ENCODE measurements around the gene LY6G6F. TPM values are rescaled to one million over a fixed set of nuclear protein-coding genes. Genes with fewer than 3 reads are reported as not detected.

Gene LY6G6F
- total RNA-seq, 1 donor from 2014 or later = not detected

DNA sequence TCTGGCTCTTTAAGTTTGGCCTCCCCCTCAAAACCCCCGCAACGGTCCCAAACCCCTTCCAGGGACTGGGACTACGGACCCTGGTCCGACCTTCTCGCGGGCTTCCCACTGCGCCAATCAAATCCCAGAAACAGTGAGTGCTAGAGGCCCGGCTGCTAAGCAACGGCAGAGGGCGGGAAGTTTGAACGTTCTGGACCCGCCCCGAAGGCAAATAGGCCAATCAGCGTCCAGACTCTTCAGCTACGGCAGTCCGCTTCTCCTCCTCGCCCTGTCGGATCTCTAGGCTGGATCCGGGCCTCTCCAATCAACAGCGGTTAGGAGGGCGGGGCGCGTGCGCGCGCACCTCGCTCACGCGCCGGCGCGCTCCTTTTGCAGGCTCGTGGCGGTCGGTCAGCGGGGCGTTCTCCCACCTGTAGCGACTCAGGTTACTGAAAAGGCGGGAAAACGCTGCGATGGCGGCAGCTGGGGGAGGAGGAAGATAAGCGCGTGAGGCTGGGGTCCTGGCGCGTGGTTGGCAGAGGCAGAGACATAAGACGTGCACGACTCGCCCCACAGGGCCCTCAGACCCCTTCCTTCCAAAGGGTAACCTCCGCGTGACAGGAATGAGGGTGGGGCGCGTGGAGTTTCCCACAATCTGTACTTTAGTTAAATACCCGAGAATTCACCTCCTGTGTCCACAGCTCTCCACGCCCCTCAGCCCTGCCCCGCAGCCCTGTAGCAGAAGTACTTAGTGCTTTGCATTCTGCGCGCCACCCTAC, 33.2 kb downstream of the LY6G6F start, which contains the start of gene MSH5:
MSH5 (plus strand) TSS at position 367 of the 758 bp plus-strand sequence. CDS start 462 bp downstream, outside the sequence.
- Mint-ChIP-seq H3K27me3 (no peaks in the 10 kb centered on the region), H3K9me3 (no peaks in the 10 kb centered on the region), H3K4me1 (ENCODE audit: unreplicated experiment) (peaks cover 39% of the 10 kb centered on the region), H3K36me3 (peaks cover 9% of the 10 kb centered on the region), H3K27ac (peak within 1 kb of the TSS; percentile 99), H3K4me3 (peak within 1 kb of the TSS; percentile 98)
- peak; percentile 97 for DNase-seq (ENCODE audit: extremely low spot score, unreplicated experiment)
- TF ChIP-seq, protein P1, sequence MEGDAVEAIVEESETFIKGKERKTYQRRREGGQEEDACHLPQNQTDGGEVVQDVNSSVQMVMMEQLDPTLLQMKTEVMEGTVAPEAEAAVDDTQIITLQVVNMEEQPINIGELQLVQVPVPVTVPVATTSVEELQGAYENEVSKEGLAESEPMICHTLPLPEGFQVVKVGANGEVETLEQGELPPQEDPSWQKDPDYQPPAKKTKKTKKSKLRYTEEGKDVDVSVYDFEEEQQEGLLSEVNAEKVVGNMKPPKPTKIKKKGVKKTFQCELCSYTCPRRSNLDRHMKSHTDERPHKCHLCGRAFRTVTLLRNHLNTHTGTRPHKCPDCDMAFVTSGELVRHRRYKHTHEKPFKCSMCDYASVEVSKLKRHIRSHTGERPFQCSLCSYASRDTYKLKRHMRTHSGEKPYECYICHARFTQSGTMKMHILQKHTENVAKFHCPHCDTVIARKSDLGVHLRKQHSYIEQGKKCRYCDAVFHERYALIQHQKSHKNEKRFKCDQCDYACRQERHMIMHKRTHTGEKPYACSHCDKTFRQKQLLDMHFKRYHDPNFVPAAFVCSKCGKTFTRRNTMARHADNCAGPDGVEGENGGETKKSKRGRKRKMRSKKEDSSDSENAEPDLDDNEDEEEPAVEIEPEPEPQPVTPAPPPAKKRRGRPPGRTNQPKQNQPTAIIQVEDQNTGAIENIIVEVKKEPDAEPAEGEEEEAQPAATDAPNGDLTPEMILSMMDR (conservative IDR thresholded peaks at IDR 0.05) = no peak

DNA sequence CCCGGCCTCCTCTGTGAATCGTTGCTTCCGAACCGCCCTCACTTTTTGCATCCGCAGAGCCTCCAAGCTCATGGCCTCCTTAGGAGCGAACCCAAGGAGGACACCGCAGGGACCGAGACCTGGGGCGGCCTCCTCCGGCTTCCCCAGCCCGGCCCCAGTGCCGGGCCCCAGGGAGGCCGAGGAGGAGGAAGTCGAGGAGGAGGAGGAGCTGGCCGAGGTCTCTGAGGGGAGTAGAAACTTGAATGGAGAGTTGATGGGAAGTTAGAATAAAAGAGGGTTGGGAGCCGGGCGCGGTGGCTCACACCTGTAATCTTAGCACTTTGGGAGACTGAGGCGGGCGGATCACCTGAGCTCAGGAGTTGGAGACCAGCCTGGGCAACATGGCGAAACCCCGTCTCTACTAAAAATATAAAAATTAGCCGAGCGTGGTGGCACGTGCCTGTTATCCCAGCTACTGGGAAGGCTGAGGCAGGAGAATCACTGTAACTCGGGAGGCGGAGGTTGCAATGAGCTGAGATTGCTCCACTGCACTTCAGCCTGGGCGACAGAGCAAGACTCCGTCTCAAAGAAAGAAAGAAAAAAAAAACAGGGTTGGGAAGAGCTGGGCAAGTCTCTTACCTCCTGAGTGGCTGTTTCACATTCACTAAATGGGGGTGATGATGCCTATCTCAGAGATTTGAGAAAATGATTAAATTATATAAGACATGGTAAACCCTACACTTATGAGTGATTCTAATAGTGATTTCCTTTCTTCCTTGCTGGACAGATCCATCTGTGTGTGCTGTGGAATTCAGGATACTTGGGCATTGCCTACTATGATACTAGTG, 33.9 kb downstream of the LY6G6F start:
- peaks cover 9% of the 10 kb centered on the region for H3K36me3 Mint-ChIP-seq
- no peak for DNase-seq (ENCODE audit: extremely low spot score, unreplicated experiment)
- no peaks in the 10 kb centered on the region for H3K27me3 Mint-ChIP-seq
- TF ChIP-seq, protein P1 (conservative IDR thresholded peaks at IDR 0.05) = no peak
- H3K9me3 Mint-ChIP-seq = no peaks in the 10 kb centered on the region
- peak overlapping the region; percentile 99 for H3K27ac Mint-ChIP-seq
- peaks cover 44% of the 10 kb centered on the region for H3K4me1 Mint-ChIP-seq (ENCODE audit: unreplicated experiment)
- H3K4me3 Mint-ChIP-seq = peak overlapping the region; percentile 98

GRCh38 chr6:31741815-31742214, 35.1 kb downstream of the LY6G6F start:
- no peak for DNase-seq (ENCODE audit: extremely low spot score, unreplicated experiment)
- Mint-ChIP-seq H3K36me3 (peaks cover 5% of the 10 kb centered on the region), H3K9me3 (no peaks in the 10 kb centered on the region), H3K4me1 (ENCODE audit: unreplicated experiment) (peaks cover 41% of the 10 kb centered on the region), H3K4me3 (peak overlapping the region; percentile 47), H3K27me3 (no peaks in the 10 kb centered on the region), H3K27ac (no peak overlapping the region)
- TF ChIP-seq, protein P1 (conservative IDR thresholded peaks at IDR 0.05) = no peak

DNA sequence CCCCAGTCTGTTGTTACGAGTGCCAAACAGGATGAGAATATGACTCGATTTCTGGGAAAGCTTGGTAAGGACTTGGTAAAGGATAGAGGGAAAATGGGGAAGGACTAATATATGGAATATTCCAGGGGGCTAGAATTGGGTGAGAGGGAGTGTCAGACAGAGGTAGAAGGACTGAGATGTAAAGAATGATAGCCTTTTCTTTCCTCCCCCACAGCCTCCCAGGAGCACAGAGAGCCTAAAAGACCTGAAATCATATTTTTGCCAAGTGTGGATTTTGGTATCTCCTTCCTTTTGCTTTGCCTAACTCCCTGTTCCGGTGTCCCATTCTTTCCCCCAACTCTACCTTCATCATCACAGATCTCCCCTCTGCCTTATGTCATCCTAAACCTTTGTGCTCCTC, 36.2 kb downstream of the LY6G6F start:
- H3K4me3 Mint-ChIP-seq = peak overlapping the region; percentile 10
- H3K9me3 Mint-ChIP-seq = no peaks in the 10 kb centered on the region
- no peak overlapping the region for H3K27ac Mint-ChIP-seq
- no peak for DNase-seq (ENCODE audit: extremely low spot score, unreplicated experiment)
- peaks cover 39% of the 10 kb centered on the region for H3K4me1 Mint-ChIP-seq (ENCODE audit: unreplicated experiment)
- peaks cover 8% of the 10 kb centered on the region for H3K36me3 Mint-ChIP-seq
- TF ChIP-seq, protein P1 (conservative IDR thresholded peaks at IDR 0.05) = no peak
- no peaks in the 10 kb centered on the region for H3K27me3 Mint-ChIP-seq

- Mint-ChIP-seq H3K9me3 (no peaks in the 10 kb centered on the region), H3K4me1 (ENCODE audit: unreplicated experiment) (peaks cover 27% of the 10 kb centered on the region), H3K4me3 (no peak overlapping the region), H3K27me3 (no peaks in the 10 kb centered on the region), H3K36me3 (peaks cover 8% of the 10 kb centered on the region), H3K27ac (peak overlapping the region; percentile 46)
- no peak for DNase-seq (ENCODE audit: extremely low spot score, unreplicated experiment)
- TF ChIP-seq, protein P1 (conservative IDR thresholded peaks at IDR 0.05) = no peak
Observed at GRCh38 chr6:31744422-31744821, 37.8 kb downstream of the LY6G6F start.

Data from type B pancreatic cell (in vitro differentiated cells).